GM10266 (cell line): ENCODE results near the gene SERGEF.
"Not testable (repeated sequence)": the region's sequence is repeated elsewhere in the genome, so short reads cannot be mapped to it uniquely, and the experiment has no call there.

Source experiments
- DNase-seq: peaks from one replicate; pipeline ENCODE4 v3.0.0; 2012; ENCODE audit errors: extremely low spot score
- TF ChIP-seq, protein P1 (sequence below): IDR thresholded peaks from 2 replicates; pipeline ENCODE4 v1.5.1; 2012; ENCODE audit warnings: mild to moderate bottlenecking, low read depth; ENCODE audit not compliant: control insufficient read depth, insufficient read depth; ENCODE audit errors: missing control alignments

SERGEF gene

DNA sequence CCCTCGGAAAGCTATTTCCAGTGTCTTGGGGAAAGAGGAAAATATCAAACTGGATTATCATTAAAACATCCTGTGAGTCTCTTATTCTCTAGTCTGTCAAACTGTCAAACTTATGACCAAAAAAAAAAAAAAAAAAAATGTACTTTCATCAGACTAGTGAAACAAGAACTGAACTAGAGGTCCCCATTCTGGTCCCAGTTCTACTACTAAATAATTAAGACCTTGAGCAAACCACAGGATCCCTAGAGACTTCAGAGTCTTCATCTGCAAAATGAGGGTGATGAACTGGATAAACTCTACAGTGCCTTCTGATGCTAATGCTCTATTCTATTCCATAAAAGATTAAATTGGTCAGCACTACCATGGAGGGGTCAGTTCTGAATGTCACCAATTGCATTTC, 105.8 kb downstream of the SERGEF start:
- TF ChIP-seq, protein P1, sequence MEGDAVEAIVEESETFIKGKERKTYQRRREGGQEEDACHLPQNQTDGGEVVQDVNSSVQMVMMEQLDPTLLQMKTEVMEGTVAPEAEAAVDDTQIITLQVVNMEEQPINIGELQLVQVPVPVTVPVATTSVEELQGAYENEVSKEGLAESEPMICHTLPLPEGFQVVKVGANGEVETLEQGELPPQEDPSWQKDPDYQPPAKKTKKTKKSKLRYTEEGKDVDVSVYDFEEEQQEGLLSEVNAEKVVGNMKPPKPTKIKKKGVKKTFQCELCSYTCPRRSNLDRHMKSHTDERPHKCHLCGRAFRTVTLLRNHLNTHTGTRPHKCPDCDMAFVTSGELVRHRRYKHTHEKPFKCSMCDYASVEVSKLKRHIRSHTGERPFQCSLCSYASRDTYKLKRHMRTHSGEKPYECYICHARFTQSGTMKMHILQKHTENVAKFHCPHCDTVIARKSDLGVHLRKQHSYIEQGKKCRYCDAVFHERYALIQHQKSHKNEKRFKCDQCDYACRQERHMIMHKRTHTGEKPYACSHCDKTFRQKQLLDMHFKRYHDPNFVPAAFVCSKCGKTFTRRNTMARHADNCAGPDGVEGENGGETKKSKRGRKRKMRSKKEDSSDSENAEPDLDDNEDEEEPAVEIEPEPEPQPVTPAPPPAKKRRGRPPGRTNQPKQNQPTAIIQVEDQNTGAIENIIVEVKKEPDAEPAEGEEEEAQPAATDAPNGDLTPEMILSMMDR: no peak
- DNase-seq: no peak

DNA sequence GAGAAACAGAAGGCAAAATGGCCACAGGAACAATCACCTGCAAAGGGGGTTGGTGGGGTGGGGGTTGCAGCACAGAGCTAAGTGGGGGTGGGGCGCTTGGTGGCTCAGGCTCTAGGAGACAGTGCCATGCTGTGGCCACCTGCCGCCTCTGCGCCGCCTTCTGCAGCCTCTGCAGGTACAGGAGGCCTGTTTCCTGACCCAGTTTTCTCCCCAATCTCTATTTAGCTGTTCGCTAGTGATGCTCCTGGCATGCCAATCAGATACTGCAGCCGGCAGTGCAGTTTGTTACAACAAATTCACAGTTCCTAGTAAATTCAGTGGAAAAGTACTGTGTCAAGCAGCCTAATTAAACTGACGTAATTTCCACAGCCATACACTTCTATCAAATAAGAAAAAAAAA, 106.4 kb downstream of the SERGEF start:
- DNase-seq: no peak
- TF ChIP-seq, protein P1: peak; percentile 25

DNA sequence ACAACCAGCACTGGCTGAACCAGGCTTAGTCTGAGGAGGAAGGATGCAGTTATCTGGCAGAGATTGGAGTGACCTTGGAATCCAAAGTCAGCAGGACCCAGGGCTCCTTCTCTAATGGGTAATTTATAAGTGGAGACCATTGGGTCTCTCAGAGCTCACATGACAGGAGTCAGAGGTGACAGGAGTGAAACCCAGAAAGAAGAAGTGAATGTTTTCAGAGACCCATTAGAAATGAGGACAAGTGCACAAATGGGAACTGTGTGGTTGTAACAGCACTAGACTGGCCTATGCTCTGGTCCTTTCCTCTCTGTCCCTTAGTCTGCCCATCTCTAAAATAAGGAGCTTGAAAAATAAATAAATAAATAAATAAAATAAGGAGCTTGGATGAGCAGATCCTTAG, 107.4 kb downstream of the SERGEF start:
- peak; percentile 14 for DNase-seq

DNA sequence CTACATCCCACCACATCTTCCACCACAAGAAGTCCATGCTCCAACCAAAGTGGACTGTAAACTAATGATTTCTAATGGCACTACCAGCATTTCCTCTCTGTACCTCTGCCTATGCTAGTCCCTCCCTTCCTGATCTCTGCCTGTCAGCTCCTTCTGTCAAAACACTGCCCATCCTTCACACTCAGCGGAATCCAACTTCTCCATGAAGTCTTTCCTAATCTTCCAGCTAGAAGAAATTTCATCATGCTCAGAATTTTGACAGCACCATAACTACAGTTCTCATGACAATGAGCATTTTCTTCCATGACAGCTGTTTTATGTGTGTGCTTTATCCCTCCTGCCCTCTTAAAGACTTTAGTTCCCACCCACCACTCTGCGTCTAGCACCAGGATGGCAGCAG, 111.4 kb downstream of the SERGEF start:
- TF ChIP-seq, protein P1: no peak
- no peak for DNase-seq

More for the DNA sequence above, 107.4 kb downstream of the SERGEF start:
- TF ChIP-seq, protein P1: no peak

DNA sequence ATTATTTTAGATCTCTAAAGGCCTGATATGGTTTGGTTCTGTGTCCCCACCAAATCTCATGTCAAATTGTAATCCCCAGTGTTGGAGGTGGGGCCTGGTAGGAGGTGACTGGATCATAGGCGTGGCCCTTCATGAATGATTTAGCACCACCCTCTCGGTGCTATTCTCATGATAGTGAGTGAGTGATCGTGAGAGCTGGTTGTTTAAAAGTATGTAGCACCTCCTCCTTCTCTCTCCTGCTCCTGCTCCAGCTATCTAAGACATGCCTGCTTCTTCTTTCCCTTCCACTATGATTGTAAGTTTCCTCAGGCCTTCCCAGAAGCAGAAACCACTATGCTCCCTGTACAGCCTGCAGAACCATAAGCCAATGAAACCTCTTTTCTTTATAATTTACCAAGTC, 114.1 kb downstream of the SERGEF start:
- DNase-seq: no peak

GRCh38 chr11:17898071-17898470, 114.8 kb downstream of the SERGEF start:
- DNase-seq: no peak
- TF ChIP-seq, protein P1: no peak

More for the DNA sequence above, 114.1 kb downstream of the SERGEF start:
- TF ChIP-seq, protein P1: no peak

- no peak for DNase-seq
These were observed 115.4 kb downstream of the SERGEF start for GRCh38 chr11:17897495-17897894.

DNA sequence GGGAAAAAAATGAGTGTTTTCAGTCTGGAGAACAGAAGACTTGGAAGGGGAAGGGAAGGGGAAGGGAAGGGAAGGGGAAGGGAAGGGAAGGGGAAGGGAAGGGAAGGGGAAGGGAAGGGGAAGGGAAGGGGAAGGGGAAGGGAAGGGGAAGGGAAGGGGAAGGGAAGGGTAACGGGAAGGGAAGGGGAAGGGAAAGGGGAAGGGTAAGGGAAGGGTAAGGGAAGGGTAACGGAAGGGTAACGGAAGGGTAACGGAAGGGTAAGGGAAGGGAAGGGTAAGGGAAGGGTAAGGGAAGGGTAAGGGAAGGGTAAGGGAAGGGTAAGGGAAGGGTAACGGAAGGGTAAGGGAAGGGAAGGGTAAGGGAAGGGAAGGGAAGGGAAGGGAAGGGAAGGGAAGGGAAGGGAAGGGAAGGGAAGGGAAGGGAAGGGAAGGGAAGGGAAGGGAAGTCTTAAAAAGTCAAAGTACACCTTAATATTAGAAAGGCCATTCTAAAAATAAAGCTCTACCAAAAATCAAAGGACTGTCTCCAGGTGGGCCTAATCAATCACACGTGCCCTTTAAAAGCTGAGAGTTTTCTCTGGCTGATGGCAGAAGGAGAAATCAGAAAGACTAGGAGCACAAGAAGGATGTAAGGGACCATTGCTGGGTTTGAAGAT, 116.2 kb downstream of the SERGEF start:
- not testable (repeated sequence) for DNase-seq

More at GRCh38 chr11:17897495-17897894, 115.4 kb downstream of the SERGEF start:
- TF ChIP-seq, protein P1: no peak
